K562 (cell line): ENCODE data around the gene GRK1.

Source experiments
- CHD4 ChIP-seq: fragments of 200-600 bp; sonication (generic); IDR thresholded peaks from 3 replicates; pipeline ENCODE4 v1.6.1; 2012; ENCODE audit warnings: low read depth, mild to moderate bottlenecking, mixed read lengths, low read length, inconsistent platforms; ENCODE audit not compliant: insufficient read depth, insufficient replicate concordance, poor library complexity, severe bottlenecking
- LEF1 ChIP-seq: fragments of 450-650 bp; IDR thresholded peaks from 2 replicates; pipeline ENCODE4 v1.6.1; 2016; ENCODE audit warnings: mild to moderate bottlenecking
- NFRKB ChIP-seq: fragments of 450-650 bp; IDR thresholded peaks from 2 replicates; pipeline ENCODE4 v1.6.1; 2016; ENCODE audit warnings: low read depth
- POLR2AphosphoS5 ChIP-seq: IDR thresholded peaks from 2 replicates; pipeline ENCODE4 v1.6.1; 2011; ENCODE audit warnings: mild to moderate bottlenecking, low read depth, low read length, moderate library complexity; ENCODE audit not compliant: control insufficient read depth, insufficient read depth
- SRF ChIP-seq, 2 experiments: fragments of 250-450, 450-650 bp in 1 of 2; sonication (Bioruptor Pico) in 1 of 2; sonication (generic) in 1 of 2; formaldehyde crosslinking; IDR thresholded peaks; 2 replicates each; pipeline versions ENCODE4 v1.5.0 to v1.5.1; 2020 to 2022; ENCODE audit warnings: mild to moderate bottlenecking in 1 of 2, missing genetic modification reagents in 1 of 2
- USF1 ChIP-seq: sonication (generic); formaldehyde crosslinking; IDR thresholded peaks from 2 replicates; pipeline ENCODE4 v1.9.0; 2022; ENCODE audit warnings: mild to moderate bottlenecking, missing genetic modification reagents
- ZNF143 ChIP-seq: sonication (generic); formaldehyde crosslinking; IDR thresholded peaks from 2 replicates; pipeline ENCODE4 v1.9.0; 2022; ENCODE audit warnings: mild to moderate bottlenecking, missing genetic modification reagents
- TF ChIP-seq, protein P1 (sequence below): sonication (generic); formaldehyde crosslinking; IDR thresholded peaks from 2 replicates; pipeline ENCODE4 v1.8.1; 2022; ENCODE audit warnings: missing genetic modification reagents
- TF ChIP-seq, protein P2 (sequence below), 3 experiments: IDR thresholded peaks in 2 of 3; conservative IDR thresholded peaks in 1 of 3; 2 replicates each; pipeline ENCODE4 v1.5.1; 2011 to 2012; ENCODE audit warnings: low read length in 3 of 3, mild to moderate bottlenecking in 3 of 3, control low read depth in 2 of 3, improper control_type of control experiment in 1 of 3, inconsistent platforms in 1 of 3, low read depth in 1 of 3, mixed read lengths in 1 of 3, moderate library complexity in 1 of 3; ENCODE audit not compliant: insufficient read depth in 2 of 3
- TF ChIP-seq, protein P3 (sequence below): fragments of 250-450 bp; sonication (Bioruptor Pico); IDR thresholded peaks from 2 replicates; pipeline ENCODE4 v1.5.0; 2021

DNA sequence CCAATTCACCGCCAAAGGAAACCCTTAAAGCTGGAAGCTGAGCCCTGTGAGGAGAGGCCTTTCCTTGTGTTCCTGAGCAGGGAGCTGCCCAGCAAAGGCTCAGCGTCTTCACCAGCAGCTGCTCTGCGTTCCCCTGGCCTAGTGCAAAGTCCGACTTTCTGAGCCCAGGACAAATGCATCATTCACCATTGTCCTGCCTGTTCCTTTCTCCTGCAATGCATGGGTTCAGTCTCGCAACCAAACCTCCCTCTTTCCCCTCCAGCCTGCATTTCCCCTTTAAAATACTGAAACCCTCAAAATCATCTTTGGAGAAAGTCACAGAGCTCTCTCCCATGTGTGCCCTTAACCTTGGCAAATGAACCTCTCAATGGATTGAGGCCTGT, 79.1 kb downstream of the GRK1 start:
- TF ChIP-seq, protein P1, sequence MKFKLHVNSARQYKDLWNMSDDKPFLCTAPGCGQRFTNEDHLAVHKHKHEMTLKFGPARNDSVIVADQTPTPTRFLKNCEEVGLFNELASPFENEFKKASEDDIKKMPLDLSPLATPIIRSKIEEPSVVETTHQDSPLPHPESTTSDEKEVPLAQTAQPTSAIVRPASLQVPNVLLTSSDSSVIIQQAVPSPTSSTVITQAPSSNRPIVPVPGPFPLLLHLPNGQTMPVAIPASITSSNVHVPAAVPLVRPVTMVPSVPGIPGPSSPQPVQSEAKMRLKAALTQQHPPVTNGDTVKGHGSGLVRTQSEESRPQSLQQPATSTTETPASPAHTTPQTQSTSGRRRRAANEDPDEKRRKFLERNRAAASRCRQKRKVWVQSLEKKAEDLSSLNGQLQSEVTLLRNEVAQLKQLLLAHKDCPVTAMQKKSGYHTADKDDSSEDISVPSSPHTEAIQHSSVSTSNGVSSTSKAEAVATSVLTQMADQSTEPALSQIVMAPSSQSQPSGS (CRISPR knock-in tag) = no peak
- TF ChIP-seq CHD4 (no peak), POLR2AphosphoS5 (no peak), NFRKB (no peak), LEF1 (no peak), ZNF143 (CRISPR knock-in tag) (no peak), USF1 (CRISPR knock-in tag) (no peak), SRF (CRISPR knock-in tag; IDR thresholded peaks at IDR 0.05) (no peak)
- TF ChIP-seq, protein P2, sequence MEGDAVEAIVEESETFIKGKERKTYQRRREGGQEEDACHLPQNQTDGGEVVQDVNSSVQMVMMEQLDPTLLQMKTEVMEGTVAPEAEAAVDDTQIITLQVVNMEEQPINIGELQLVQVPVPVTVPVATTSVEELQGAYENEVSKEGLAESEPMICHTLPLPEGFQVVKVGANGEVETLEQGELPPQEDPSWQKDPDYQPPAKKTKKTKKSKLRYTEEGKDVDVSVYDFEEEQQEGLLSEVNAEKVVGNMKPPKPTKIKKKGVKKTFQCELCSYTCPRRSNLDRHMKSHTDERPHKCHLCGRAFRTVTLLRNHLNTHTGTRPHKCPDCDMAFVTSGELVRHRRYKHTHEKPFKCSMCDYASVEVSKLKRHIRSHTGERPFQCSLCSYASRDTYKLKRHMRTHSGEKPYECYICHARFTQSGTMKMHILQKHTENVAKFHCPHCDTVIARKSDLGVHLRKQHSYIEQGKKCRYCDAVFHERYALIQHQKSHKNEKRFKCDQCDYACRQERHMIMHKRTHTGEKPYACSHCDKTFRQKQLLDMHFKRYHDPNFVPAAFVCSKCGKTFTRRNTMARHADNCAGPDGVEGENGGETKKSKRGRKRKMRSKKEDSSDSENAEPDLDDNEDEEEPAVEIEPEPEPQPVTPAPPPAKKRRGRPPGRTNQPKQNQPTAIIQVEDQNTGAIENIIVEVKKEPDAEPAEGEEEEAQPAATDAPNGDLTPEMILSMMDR (IDR thresholded peaks at IDR 0.05 in 2 of 3, conservative IDR thresholded peaks at IDR 0.05 in 1 of 3; ENCODE audit: insufficient read depth in 2 of 3, low read depth in 1 of 3, low read length in 3 of 3) = no peak
- TF ChIP-seq, protein P3, sequence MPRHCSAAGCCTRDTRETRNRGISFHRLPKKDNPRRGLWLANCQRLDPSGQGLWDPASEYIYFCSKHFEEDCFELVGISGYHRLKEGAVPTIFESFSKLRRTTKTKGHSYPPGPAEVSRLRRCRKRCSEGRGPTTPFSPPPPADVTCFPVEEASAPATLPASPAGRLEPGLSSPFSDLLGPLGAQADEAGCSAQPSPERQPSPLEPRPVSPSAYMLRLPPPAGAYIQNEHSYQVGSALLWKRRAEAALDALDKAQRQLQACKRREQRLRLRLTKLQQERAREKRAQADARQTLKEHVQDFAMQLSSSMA = no peak
